GM20000 (cell line): Measurements from ENCODE around the gene FABP3.

Experiments used
- DNase-seq: peaks from one replicate; pipeline ENCODE4 v3.0.0; 2012; ENCODE audit warnings: low spot score
- CTCF ChIP-seq: IDR thresholded peaks from 2 replicates; pipeline ENCODE4 v1.5.1; 2012; ENCODE audit warnings: mild to moderate bottlenecking, control low read depth; ENCODE audit errors: extremely low read depth, missing control alignments

Gene FABP3

GRCh38 chr1:31348449-31348848 lies 24.4 kb downstream of the FABP3 start:
- no peak for DNase-seq
- no peak for TF ChIP-seq CTCF

- DNase-seq: no peak
- no peak for TF ChIP-seq CTCF
These were observed 26.1 kb downstream of the FABP3 start for GRCh38 chr1:31346785-31347184.

GRCh38 chr1:31345635-31346034 lies 27.2 kb downstream of the FABP3 start:
- TF ChIP-seq CTCF: no peak
- DNase-seq: no peak

- no peak for DNase-seq
- no peak for TF ChIP-seq CTCF
These were observed 28.4 kb downstream of the FABP3 start for GRCh38 chr1:31344503-31344902.

- TF ChIP-seq CTCF: no peak
- DNase-seq: no peak
These were observed 36.0 kb downstream of the FABP3 start for GRCh38 chr1:31336687-31337467.

- DNase-seq: peak; percentile 34
- TF ChIP-seq CTCF: peak; percentile 9
These were observed 37.9 kb downstream of the FABP3 start for GRCh38 chr1:31335007-31335406.

- DNase-seq: no peak
- TF ChIP-seq CTCF: no peak
These were observed 45.5 kb downstream of the FABP3 start for GRCh38 chr1:31327381-31327780.
